Activated CD4-positive, alpha-beta memory T cell treated with anti-CD3 and anti-CD28 coated beads, Interleukin-2, amount 10 ng/mL, durations not matched to agents 7 days and 5 days (primary cell): ENCODE results near the gene OR8B3. TPM values are rescaled to one million over a fixed set of nuclear protein-coding genes. Genes with fewer than 3 reads are reported as not detected.

ENCODE experiments used
- CTCF ChIA-PET: fragments of 350-600 bp; sonication (Branson Sonifier 250); formaldehyde crosslinking; loops from one replicate; lab custom pipeline; 2021; ENCODE audit warnings: antibody characterized with exemption, inconsistent platforms; lab: Charles Lee
- POLR2A ChIA-PET: fragments of 350-600 bp; sonication (Branson Sonifier 250); formaldehyde crosslinking; loops from one replicate; lab custom pipeline; 2021; ENCODE audit warnings: antibody characterized with exemption; lab: Charles Lee
- DNase-seq: peaks from one replicate; pipeline ENCODE4 v3.0.0-alpha.2; 2020
- H3K27ac Mint-ChIP-seq: one replicate; pipeline ENCODE4 v1.8.0; 2021; ENCODE audit warnings: mild to moderate bottlenecking, mixed read lengths
- H3K27me3 Mint-ChIP-seq: one replicate; pipeline ENCODE4 v1.8.0; 2021; ENCODE audit warnings: mixed read lengths
- H3K36me3 Mint-ChIP-seq: one replicate; pipeline ENCODE4 v1.8.0; 2021; ENCODE audit warnings: low read depth, mixed read lengths
- H3K4me1 Mint-ChIP-seq: one replicate; pipeline ENCODE4 v1.8.0; 2021; ENCODE audit warnings: mixed read lengths
- H3K4me3 Mint-ChIP-seq: one replicate; pipeline ENCODE4 v1.8.0; 2021; ENCODE audit warnings: mild to moderate bottlenecking, mixed read lengths
- H3K9me3 Mint-ChIP-seq: one replicate; pipeline ENCODE4 v1.8.0; 2021; ENCODE audit warnings: mixed read lengths
- total RNA-seq, 2 experiments: library from RNA; stranded (reverse); gene quantifications; one replicate each; pipeline ENCODE4 v1.2.3, GENCODE V29; 2021

OR8B3 gene, protein sequence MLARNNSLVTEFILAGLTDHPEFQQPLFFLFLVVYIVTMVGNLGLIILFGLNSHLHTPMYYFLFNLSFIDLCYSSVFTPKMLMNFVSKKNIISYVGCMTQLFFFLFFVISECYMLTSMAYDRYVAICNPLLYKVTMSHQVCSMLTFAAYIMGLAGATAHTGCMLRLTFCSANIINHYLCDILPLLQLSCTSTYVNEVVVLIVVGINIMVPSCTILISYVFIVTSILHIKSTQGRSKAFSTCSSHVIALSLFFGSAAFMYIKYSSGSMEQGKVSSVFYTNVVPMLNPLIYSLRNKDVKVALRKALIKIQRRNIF
- total RNA-seq = not detected

DNA sequence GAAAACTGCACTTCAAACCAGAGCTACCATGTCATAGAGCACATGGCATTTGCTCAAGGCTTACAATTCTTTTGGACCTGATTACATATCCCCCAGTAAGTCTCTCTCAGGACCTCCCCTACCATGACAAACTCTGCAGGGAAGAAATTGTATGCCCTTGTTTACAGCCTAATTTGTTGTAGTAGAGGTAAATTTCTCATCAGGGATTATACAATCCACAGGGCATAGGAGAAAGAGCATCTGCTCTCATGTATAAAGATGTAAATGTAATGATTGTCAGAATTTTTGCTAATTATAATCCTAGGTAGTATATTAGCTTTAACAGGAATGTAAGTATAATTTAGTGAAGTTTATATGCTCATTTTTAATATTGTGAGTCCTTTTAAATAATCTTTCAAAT is at the start of gene OR8B3:
OR8B3 (minus strand) TSS at position 101 of the 400 bp plus-strand sequence. CDS start 1,673 bp downstream, outside the sequence.
- no peak within 1 kb of the TSS for H3K4me3 Mint-ChIP-seq
- H3K36me3 Mint-ChIP-seq = no peaks in the 10 kb centered on the region
- DNase-seq = no peak
- H3K27ac Mint-ChIP-seq = no peak within 1 kb of the TSS
- peaks cover 3% of the 10 kb centered on the region for H3K4me1 Mint-ChIP-seq
- POLR2A ChIA-PET = no interaction called here
- no peaks in the 10 kb centered on the region for H3K27me3 Mint-ChIP-seq
- CTCF ChIA-PET = no interaction called here
- no peaks in the 10 kb centered on the region for H3K9me3 Mint-ChIP-seq

DNA sequence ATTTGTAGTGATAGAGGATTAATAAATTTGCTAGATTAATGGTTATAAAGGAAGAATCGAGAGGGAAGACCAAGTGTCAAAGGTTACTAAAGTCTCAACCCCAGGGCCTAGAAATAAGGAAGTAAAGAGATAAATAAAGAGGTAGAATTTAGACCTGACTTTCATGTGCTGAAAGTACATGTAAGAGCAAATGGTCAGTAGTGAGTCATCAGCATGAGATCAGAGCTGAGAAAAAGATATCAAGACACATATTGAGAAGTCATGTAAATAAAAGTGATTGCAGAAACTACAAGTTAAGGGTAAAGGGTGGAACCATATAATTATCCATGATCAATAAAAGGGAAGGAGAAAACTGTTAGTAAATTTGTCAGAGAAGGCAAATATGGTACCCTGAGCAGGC is 48.1 kb upstream of the OR8B3 start:
- no peak overlapping the region for H3K4me3 Mint-ChIP-seq
- H3K27ac Mint-ChIP-seq = no peak overlapping the region
- CTCF ChIA-PET = no interaction called here
- no peaks in the 10 kb centered on the region for H3K9me3 Mint-ChIP-seq
- H3K36me3 Mint-ChIP-seq = no peaks in the 10 kb centered on the region
- DNase-seq = no peak
- H3K4me1 Mint-ChIP-seq = no peaks in the 10 kb centered on the region
- POLR2A ChIA-PET = no interaction called here
- no peaks in the 10 kb centered on the region for H3K27me3 Mint-ChIP-seq

DNA sequence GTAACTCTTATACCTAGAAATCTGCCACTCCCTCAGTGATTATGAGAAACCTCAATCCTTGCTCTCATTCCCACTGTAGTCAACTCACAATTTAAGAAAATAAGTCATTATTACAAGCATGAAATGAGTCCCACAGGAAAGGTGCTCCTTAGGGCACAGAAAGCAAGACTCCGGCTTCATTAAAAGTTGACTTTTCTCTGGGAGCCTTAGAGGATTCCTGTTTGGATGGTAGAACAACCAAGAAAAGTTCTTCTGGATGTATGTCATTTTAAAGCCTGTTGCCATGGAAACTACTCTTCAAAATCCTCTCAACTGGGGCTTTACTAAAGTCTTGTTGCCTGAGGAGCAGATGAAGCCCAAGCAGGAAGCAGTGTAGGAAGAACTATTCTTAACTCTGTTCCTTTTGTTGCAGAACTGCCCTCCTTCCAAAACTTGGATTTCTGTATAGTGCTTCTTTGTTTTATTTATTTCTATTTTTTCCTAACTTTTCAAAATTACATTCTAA is 46.9 kb upstream of the OR8B3 start, which contains the start of gene OR8B8:
OR8B8 (minus strand) TSS at position 51 of the 505 bp plus-strand sequence. CDS start 4,611 bp downstream, outside the sequence.
- Mint-ChIP-seq H3K36me3 (no peaks in the 10 kb centered on the region), H3K4me3 (no peak within 1 kb of the TSS), H3K9me3 (no peaks in the 10 kb centered on the region), H3K27me3 (no peaks in the 10 kb centered on the region), H3K27ac (no peak within 1 kb of the TSS), H3K4me1 (no peaks in the 10 kb centered on the region)
- no peak for DNase-seq
- ChIA-PET POLR2A (no interaction called here), CTCF (no interaction called here)

DNA sequence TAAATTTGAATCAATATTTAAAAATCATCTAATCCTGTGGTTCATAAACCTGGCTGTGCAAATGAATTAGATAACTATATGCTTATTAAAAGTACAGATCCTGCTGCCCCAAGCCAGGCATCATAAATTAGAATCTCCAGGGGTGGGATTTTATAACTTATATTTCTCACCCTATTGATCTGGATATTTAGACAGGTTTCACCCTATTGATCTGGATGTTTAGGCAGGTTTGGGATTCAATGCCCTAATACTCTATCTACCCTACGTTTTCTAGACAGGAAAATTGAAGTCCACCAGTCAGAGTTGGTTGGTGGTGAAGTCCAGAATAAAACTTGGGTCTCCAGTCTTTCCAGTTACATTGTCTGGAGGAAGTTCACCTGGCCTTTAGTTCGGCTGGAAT is 44.0 kb upstream of the OR8B3 start:
- no peak overlapping the region for H3K27ac Mint-ChIP-seq
- ChIA-PET CTCF (no interaction called here), POLR2A (no interaction called here)

DNA sequence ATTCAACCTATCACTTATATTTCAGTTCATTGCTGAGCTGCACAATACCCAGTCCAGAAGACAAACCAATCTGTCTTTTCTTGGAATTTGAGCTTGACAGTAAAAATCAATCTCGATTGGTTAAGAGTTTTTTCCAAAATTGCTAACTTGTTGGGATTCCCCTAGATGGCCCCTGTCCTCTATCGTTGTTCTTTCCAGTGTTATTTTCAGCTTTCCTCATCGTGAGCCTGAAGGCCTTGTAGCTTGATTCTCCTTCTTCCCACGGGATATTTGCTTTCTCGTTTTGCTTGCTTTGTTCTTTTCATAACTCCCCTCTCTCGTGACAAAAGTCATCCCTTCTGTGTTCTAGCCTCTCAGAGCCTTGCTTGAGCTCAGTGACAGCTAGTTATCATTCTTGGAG is 43.6 kb upstream of the OR8B3 start:
- Mint-ChIP-seq H3K4me1 (no peaks in the 10 kb centered on the region), H3K27me3 (no peaks in the 10 kb centered on the region), H3K9me3 (no peaks in the 10 kb centered on the region), H3K36me3 (no peaks in the 10 kb centered on the region), H3K4me3 (no peak overlapping the region), H3K27ac (no peak overlapping the region)
- no peak for DNase-seq
- ChIA-PET POLR2A (no interaction called here), CTCF (no interaction called here)

More for the DNA sequence above, 44.0 kb upstream of the OR8B3 start:
- Mint-ChIP-seq H3K4me1 (no peaks in the 10 kb centered on the region), H3K4me3 (no peak overlapping the region), H3K36me3 (no peaks in the 10 kb centered on the region), H3K27me3 (no peaks in the 10 kb centered on the region), H3K9me3 (no peaks in the 10 kb centered on the region)
- no peak for DNase-seq

DNA sequence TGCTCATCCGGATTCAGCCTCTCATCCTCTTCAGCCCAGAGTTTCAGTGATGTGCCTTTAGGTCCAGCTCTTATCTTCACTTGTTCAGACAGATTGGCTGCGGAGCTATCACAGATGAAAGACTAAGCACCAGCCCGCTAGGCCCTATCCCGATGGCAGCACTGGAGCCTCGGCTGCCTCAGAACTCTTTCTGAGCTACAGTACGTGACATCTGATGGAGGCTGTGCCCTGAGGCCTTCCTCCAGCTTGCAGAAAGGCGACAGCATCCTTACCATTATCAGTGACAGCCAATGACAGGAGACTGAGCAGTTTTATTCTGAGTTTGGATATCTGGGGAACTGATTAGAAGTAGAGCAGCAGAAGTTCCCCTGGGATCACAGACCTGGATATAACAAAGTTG is 42.7 kb upstream of the OR8B3 start:
- Mint-ChIP-seq H3K36me3 (no peaks in the 10 kb centered on the region), H3K4me1 (no peaks in the 10 kb centered on the region), H3K4me3 (no peak overlapping the region), H3K27ac (no peak overlapping the region), H3K27me3 (no peaks in the 10 kb centered on the region), H3K9me3 (no peaks in the 10 kb centered on the region)
- CTCF ChIA-PET = no interaction called here
- no peak for DNase-seq
- POLR2A ChIA-PET = no interaction called here

DNA sequence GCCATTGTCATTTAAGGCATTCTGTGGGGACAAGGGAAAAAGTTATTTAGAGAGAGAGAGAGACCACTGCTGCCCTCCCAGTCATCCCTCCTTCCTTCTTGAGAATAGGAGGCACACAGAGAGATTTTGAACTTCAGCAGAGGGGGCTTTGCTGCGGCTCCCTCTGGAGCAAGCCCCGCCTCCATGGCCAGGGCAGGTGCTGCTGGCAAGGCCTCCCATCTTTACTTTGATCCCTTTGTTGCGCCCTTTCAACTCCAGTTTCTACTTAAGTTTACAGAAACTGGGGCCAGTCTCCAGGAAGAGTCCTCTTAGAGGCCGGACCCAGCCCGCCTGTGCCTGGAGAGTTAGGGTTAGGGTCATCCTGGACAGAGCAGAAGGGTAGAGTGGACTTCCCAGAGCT is 42.3 kb upstream of the OR8B3 start:
- H3K36me3 Mint-ChIP-seq = no peaks in the 10 kb centered on the region
- ChIA-PET POLR2A (no interaction called here), CTCF (no interaction called here)
- DNase-seq = no peak
- H3K27ac Mint-ChIP-seq = no peak overlapping the region
- H3K27me3 Mint-ChIP-seq = no peaks in the 10 kb centered on the region
- no peak overlapping the region for H3K4me3 Mint-ChIP-seq
- no peaks in the 10 kb centered on the region for H3K9me3 Mint-ChIP-seq
- no peaks in the 10 kb centered on the region for H3K4me1 Mint-ChIP-seq

DNA sequence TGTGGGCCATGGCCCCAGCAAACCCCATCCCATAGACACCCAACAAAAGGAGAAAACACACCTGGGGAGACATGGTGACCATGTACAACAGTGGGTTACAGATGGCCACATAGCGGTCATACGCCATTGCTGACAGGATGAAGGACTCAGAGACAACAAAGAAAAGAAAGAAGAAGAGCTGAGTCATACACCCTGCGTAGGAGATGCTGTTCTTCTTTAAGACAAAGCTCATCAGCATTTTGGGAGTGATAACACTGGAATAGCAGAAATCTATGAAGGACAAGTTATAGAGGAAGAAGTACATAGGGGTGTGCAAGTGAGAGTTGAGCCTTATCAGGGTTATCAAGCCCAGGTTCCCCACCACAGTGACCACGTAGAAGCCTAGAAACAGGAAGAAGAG is 41.8 kb upstream of the OR8B3 start:
- no peaks in the 10 kb centered on the region for H3K27me3 Mint-ChIP-seq
- DNase-seq = no peak
- no peaks in the 10 kb centered on the region for H3K4me1 Mint-ChIP-seq
- H3K36me3 Mint-ChIP-seq = no peaks in the 10 kb centered on the region
- no peak overlapping the region for H3K4me3 Mint-ChIP-seq
- H3K9me3 Mint-ChIP-seq = no peaks in the 10 kb centered on the region
- H3K27ac Mint-ChIP-seq = no peak overlapping the region
- POLR2A ChIA-PET = no interaction called here
- CTCF ChIA-PET = no interaction called here

DNA sequence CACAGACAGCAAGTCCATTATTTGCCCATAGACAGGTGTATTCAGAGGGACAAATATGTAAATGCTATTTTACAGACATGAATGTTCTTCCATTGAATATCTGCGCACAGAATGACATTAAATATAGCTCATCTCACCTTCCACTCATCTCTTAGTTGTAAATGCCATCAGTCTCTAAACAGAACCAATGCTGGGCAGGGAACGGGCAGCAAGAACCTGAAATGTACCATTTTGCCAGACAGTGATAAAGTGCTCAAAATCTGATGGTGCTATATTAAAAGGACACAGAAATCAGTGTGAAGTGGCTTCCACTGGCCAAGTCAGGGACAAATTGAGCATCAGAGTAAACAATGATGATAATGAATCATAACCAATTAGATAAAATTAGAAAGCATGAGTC is 35.9 kb upstream of the OR8B3 start:
- no peak overlapping the region for H3K27ac Mint-ChIP-seq
- H3K4me3 Mint-ChIP-seq = no peak overlapping the region
- POLR2A ChIA-PET = no interaction called here
- H3K36me3 Mint-ChIP-seq = no peaks in the 10 kb centered on the region
- CTCF ChIA-PET = no interaction called here
- H3K9me3 Mint-ChIP-seq = peaks cover 1% of the 10 kb centered on the region
- H3K4me1 Mint-ChIP-seq = no peaks in the 10 kb centered on the region
- no peak for DNase-seq
- no peaks in the 10 kb centered on the region for H3K27me3 Mint-ChIP-seq

DNA sequence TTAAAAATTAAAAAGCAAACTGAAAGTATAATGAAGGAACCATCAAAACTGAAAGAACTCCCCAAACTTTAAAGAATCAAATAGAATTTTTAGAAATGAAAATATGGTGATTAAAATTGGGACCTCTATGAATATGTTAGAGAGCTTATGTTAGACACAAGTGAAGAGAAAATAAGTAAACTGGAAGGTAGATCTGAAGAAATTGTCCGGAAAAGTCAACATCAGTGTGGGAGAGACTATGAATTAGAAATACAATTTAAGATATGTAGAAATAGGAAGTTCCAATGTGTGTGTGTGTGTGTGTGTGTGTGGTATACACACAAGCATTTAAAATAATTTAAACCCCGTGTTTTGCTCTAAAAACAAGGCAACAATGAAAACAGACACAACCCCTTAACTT is 30.8 kb upstream of the OR8B3 start:
- Mint-ChIP-seq H3K36me3 (no peaks in the 10 kb centered on the region), H3K4me1 (no peaks in the 10 kb centered on the region), H3K27me3 (no peaks in the 10 kb centered on the region), H3K4me3 (no peak overlapping the region), H3K27ac (no peak overlapping the region), H3K9me3 (peaks cover 8% of the 10 kb centered on the region)
- ChIA-PET POLR2A (no interaction called here), CTCF (no interaction called here)
- no peak for DNase-seq

DNA sequence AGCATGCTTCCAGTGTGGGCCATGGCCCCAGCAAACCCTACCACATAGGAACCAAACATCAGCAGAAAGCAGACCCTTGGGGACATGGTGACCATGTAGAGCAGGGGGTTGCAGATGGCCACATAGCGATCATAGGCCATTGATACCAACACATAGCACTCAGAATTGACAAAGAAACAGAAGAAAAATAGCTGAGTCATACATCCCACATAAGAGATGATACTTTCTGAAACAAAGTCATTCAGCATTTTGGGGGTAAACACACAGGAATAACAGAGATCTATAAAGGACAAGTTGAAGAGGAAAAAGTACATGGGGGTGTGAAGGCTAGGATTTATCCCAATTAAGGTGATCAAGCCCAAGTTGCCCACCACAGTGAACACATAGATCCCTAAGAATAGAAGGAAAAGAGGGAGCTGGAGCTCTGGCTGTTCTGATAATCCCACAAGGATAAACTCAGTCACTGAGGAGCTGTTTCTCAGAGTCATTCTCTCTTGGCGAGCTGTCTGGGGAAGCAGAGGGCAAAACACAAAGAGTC is 25.6 kb upstream of the OR8B3 start, which contains the start of gene OR8B4:
OR8B4 (minus strand) TSS at position 488 of the 538 bp plus-strand sequence; CDS start at position 488, 0 bp downstream.
- no peaks in the 10 kb centered on the region for H3K4me1 Mint-ChIP-seq
- ChIA-PET CTCF (no interaction called here), POLR2A (no interaction called here)
- DNase-seq = no peak
- no peak within 1 kb of the TSS for H3K27ac Mint-ChIP-seq
- no peaks in the 10 kb centered on the region for H3K36me3 Mint-ChIP-seq
- H3K4me3 Mint-ChIP-seq = no peak within 1 kb of the TSS
- H3K27me3 Mint-ChIP-seq = peaks cover 5% of the 10 kb centered on the region
- H3K9me3 Mint-ChIP-seq = peaks cover 4% of the 10 kb centered on the region

DNA sequence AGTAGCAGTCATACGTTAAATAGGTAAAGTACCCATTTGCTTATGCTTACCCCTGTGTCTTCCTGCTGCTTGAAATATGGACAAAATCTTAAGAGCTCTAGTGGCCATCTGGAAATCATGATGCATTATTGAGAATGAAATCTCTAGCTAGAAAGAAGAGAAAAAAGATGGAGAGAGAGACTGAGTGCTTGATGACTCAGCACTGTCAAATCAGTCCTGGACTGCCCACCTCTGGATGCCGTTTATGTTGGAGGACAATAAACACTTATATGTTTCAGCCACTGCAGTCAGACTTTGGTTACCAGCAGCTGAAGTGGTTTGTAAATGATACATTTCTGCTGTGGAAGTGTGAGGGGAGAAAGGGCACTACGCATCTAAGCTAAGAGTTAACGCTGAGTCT is 22.2 kb upstream of the OR8B3 start:
- Mint-ChIP-seq H3K4me1 (no peaks in the 10 kb centered on the region), H3K36me3 (no peaks in the 10 kb centered on the region), H3K27me3 (peaks cover 5% of the 10 kb centered on the region), H3K4me3 (no peak overlapping the region), H3K27ac (no peak overlapping the region), H3K9me3 (no peaks in the 10 kb centered on the region)
- CTCF ChIA-PET = interaction anchor here (0.8 kb wide), 1 partner anchor 19 kb away, joined by 3 read pairs; no protein-coding TSS in a partner anchor
- POLR2A ChIA-PET = no interaction called here
- DNase-seq = no peak

DNA sequence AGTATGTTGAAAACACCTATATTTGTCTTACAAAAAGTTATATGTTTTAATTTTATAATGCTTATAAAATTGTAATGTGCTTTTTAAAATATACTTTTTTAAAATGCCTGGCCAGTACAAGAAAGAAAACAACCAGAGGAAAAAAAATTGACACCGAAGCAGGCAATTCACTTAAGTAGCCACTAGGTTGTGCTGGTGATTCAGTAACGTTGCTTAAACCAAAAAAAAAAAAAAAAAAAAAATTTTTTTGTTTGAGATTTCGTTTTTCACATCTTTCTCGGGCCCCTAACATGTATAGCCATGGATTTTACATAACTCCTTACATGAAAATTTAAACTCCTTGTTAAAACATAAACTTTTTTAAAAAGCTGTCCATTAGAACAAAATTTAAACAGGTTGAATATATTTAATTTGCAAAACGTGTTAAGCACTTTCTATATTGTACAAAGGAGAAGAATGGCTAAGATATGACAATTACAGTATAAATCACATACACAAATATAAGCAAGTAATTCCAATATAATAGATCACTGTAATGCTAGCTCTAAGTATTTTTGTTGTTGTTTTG is 16.6 kb upstream of the OR8B3 start:
- no peak for DNase-seq
- CTCF ChIA-PET = interaction anchor here (0.7 to 2.5 kb wide), 7 partner anchors 14 to 737 kb away, joined by 3 to 15 read pairs (median 4); no protein-coding TSS in a partner anchor
- H3K36me3 Mint-ChIP-seq = no peaks in the 10 kb centered on the region
- no peak overlapping the region for H3K4me3 Mint-ChIP-seq
- POLR2A ChIA-PET = no interaction called here
- H3K27me3 Mint-ChIP-seq = peaks cover 3% of the 10 kb centered on the region
- no peaks in the 10 kb centered on the region for H3K4me1 Mint-ChIP-seq
- no peak overlapping the region for H3K27ac Mint-ChIP-seq
- H3K9me3 Mint-ChIP-seq = no peaks in the 10 kb centered on the region
